ENCODE data around the gene CFAP73.
A peak's percentile ranks its signal among the peaks of the same experiment; 100 is the strongest.
"Not testable (repeated sequence)": the region's sequence is repeated elsewhere in the genome, so short reads cannot be mapped to it uniquely, and the experiment has no call there.

CFAP73 gene

DNA sequence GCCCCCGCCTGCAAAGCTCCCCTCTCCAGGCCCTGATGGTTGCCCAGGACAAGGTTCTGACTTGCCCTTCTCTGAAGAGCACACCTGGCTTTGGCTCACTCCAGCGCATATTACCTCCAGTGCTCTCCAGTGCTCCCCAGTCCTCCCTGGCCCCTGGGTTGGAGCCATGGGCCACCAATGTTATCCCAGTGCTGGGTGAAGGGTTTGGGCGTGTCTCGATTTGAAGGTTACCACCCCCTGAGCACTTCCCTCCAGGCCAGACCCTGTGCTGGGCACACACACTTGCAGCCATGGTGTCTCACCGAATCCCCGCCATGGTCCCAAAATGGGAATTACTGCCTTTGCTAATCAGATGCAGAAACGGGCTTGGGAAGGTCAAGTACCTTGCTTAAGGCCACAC, 47.1 kb downstream of the CFAP73 start:
- DNase-seq = no peak

GRCh38 chr12:113196990-113197389, 47.5 kb downstream of the CFAP73 start:
- peak; percentile 34 for DNase-seq

GRCh38 chr12:113197518-113198077, 48.1 kb downstream of the CFAP73 start:
- DNase-seq = no peak

- no peak for DNase-seq
These were observed 48.8 kb downstream of the CFAP73 start for GRCh38 chr12:113198296-113198695.

DNA sequence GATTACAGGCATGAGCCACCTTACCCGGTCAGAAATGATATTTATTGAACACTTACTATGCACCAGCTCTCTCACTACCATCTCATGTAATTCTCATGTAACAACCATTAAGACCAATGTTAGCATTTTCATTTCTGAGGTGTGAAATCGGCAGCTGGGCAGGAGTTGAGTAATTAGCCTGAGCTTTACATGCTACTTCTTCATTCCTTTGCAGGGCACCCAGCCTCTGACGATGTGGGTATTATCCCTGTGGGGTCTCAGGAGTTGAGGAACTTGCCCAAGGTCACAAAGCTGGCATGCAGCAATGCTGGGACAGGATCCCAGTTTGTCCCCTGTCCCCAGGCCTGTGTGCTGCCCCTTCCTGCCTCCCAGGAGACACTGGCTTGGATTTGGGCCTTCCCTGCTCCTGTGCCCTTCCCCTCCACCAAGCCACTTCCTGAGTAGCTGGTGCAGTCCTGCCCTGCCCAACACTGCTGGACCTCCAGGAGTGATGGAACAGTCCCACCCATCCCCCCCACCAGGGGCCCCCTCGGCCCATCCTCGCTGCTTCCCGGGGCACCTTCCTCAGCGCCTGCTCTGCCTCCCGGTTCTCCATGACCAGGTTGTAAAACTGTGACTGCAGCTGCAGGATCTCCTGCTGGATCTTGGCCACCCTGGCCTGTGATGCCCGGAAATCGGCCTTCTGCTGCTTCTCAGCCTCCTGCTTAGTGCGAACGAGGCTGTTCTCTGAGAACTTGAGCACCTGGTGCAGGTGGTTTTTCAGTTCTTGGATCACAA, 50.7 kb downstream of the CFAP73 start:
- no peak for DNase-seq

- no peak for DNase-seq
These were observed 52.0 kb downstream of the CFAP73 start for GRCh38 chr12:113201187-113202177.

- no peak for DNase-seq
These were observed 53.0 kb downstream of the CFAP73 start for GRCh38 chr12:113202300-113203075.

DNA sequence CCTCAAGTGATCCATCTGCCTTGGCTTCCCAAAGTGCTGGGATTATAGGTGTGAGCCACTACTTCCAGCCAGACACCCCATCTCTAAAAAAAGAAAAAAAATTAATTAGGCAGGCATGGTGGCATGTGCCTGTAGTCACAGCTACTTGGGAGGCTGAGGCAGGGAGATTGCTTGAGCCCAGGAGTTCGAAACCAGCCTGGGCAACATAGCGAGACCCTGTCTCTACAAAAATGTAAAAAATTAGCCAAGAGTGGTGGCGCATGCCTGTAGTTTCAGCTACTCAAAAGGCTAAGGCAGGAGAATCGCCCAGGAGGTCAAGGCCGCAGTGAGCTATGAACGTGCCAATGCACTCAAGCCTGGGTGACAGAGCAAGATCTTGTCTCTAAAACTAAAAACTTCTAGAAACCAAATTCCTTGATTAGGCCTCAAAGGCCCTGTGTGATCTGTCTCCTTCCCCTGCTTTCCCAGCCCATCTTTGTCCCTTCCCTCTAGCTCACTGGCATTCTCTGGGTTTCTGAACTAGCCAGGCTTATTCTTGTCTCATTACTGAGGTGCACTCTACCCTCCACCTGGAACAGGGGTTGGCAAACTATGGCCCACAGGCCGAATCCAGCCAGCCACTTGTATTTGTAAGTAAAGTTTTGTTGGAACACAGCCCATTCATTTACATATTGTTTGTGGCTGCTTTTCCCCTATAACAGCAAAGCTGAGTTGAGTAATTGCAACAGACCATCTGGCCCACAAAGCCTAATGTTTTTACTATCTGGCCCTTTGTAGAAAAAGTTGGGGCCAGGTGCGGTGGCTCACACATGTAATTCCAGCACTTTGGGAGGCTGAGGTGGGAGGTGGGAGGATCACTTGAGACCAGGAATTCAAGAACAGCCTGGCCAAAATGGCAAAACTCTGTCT, 54.6 kb downstream of the CFAP73 start:
- no peak for DNase-seq

DNA sequence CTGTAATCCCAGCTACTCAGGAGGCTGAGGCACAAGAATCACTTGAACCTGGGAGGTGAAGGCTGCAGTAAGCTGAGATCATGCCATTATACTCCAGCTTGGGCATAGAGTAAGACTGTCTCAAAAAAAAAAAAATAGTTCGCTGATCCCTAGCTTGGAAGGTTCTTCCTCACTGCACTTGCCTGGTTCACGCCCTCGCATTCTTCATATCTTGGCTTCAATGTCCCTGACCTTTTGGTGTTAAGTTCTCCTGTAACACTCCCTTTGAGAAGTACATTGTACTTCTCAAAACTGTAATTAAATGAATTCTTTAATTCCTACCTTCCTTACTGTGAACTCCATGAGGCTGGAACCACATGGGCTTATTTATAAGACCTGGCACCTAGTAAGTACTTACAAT, 55.3 kb downstream of the CFAP73 start:
- no peak for DNase-seq

DNA sequence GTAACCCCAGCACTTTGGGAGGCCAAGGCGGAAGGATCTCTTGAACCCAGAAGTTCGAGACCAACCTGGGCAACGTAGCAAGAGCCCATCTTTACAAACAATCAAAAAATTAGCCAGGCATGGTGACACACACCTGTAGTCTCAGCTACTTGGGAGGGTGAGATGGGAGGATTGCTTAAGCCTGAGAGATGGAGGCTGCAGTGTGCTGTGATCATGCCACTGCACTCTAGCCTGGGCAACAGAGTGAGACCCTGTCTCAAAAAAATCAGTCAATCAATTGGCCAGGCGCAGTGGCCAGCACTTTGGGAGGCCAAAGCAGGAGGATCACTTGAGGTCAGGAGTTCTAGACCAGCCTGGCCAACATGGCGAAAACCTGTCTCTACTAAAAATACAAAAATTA, 57.3 kb downstream of the CFAP73 start:
- not testable (repeated sequence) for DNase-seq

DNA sequence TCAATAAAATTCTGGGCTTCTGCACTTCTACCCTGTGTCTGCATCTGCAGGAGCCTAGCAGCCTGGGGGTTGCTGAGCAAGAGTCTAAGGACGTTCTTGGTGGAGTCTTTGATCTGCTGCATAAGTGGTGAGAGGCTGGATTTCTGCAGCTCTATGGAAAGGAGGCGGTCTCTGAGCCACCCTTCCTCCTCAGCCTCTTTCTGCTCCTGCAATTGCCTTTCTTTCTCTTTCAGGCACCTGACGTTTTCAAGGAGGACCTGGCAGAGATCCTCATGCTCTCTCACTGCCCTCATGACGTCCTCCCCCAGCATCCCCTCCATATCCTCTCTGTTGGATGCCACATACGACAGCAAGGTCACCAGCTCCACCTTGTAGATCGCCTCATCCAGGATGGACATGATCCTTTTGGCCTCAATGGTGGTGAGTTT, 58.1 kb downstream of the CFAP73 start:
- DNase-seq = no peak

DNA sequence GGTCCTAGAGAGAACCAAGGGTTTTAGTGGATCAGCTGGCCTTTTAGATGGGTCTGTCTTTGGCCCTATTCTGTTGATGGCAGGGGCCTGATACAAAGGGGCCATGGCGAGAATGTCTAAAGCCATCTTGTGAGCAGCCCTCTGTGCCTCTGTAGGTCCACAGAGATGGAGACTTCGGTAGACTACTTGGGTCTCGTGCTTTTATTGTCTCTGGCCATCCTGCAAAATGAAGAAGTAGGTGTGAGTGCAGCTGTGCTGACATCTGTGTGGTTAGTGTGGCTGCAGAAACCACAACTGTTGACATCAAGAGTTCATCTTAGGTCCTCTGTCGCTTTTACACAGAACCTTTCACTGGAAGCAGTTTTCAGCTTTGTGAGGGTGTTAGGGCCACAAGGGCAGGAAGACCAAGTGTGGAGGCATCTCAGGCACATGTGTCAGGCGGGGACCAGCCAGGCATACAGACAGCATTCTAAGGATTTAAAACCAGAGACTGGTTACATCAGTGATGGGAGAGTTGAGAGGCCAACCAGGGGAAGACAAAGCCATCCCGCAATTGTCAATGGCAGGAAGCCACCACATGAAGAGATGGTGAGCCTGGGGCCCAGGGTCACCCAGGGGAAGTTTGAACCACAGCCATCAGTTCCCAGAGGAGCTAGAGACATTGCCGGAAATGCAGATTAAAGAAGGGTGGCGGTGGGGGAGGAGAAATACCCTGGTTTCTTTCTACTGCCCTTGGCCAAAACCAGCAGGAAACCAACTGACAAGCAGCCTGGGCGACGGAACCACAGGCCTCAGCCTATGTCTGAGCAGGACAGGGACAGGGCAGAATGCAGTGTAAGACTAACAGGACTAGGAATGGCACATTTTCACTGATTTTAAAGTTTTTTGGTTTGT, 58.8 kb downstream of the CFAP73 start:
- DNase-seq = no peak

Measured in NCI-H1105 (cell line).